CMK (cell line): ENCODE measurements around the gene UBE2M.
"Not testable (repeated sequence)": the region's sequence is repeated elsewhere in the genome, so short reads cannot be mapped to it uniquely, and the experiment has no call there.

Experiments
- DNase-seq: peaks from one replicate; pipeline ENCODE4 v3.0.0-alpha.2; 2010; ENCODE audit warnings: low read depth

UBE2M gene

DNA sequence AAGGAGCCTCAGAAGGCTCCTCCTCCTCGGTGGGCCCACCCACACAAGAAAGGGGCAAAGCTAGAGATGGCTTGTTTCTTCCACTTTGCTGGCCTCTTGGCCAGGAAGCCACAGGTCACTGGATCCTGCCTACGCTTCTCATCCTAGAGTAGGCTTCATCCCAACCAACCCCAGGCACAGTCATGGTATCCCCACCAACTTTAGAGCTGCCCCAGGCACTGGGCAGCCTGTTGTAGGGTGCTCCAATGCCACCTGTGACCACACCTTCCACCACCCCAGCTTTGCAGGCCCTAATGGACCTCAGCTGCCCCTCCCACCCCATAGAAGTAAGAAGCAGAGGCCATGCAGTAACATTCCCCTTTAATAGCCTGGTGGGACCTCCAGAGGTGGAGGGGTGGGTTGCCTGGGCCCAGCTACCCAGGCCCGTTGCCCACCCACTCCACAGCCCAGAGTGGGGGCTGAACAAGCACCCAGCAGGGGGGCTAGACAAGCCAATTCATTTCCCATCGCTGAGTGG lies 3.0 kb downstream of the UBE2M start:
- no peak for DNase-seq

DNA sequence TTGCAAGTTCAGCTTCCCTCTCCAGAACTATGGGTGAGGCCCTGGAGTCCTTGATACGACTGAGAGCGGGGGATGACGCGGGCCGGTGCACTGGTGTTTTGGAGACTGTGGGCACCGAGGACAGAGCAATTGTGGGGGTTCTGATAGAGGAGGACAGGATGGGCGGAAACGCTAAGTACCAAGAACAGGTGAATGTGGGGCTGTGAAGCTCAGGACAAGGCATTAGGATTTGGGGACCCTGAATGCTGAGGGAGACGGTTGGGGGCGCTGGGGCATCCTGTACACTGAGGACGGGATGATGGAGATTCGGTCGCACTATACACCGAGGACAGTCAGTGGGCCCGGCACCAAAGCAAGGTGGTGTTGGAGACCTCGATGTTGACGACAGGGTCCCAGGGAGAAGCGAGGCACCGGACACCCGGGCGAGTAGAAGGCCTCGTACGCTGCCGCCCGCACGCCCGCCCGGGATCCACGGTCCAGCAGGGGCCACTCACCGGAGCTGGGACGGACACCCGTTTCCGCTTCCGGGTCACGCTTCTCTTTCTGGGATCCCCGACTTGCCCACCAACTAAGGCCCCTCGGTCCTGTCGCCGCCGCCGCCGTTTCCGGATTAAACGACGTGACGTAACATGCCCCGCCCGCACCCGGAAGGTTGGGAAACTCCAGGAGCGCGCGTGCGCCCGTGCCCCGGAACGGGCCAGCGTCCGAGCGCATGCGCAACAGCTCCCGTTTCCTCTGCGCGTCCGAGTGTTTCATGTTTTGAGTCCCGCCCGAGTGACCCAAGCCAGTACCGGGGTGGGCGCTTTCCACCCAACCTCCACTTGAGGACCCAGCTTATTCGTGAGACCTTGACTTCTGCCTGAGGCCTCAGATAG lies 3.7 kb downstream of the UBE2M start, which contains the start of gene CHMP2A:
TSS of gene CHMP2A (minus strand) at position 612 of the 875 bp plus-strand sequence. CDS start 893 bp downstream, outside the sequence.
- DNase-seq, result peak; percentile 95

DNA sequence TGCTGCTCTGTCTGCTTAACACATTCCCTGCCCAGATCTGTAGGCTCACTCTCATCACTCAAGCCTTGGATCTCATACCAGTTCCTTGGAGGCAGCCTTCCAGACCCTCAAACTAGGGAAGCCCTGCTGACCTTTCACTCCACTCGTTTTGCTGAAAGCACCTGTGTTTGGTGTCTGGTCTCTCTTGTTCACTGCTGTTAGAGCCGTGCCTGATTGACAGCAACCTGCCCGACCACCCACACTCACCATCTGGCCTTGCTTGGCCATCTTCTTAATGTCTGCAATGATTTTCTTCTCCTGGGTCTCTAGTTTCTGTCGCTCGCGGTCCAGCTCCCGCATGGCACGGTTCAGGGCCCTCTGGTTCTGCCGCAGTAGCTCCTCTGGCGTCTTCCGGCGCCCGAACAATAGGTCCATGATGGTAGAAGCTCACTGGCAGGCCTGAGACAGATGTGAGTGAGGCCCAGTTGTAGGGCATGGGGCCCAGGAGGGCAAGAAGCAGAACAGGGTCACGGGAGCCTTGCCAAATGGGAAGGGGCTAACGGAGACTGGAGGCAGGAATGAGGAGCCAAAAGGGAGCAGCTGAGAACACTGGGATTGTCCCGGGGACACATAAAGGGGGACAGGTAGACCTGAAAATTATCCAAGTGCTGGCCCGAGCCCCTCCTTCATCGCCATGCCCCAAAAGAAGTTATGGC lies 4.5 kb downstream of the UBE2M start:
- DNase-seq, result no peak

DNA sequence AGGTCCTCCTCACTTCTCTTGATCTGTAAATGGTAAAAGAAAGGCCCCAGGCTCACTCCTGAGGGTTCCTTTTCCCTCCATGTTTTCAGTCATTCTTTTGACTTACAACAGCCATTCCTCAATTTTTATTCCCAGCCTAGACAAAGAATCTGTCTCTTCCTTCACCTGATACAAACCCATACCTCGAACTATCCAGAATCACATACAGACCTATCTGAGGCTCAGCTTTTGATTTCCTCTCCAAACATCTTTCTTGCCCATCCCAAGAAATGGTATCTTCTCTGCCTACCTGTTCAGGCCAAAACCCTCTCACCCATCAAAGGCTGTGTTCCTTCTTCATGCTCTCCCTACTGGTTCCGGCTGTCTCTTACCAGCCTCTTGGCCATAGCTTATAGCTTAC lies 5.8 kb downstream of the UBE2M start:
- DNase-seq, result no peak

DNA sequence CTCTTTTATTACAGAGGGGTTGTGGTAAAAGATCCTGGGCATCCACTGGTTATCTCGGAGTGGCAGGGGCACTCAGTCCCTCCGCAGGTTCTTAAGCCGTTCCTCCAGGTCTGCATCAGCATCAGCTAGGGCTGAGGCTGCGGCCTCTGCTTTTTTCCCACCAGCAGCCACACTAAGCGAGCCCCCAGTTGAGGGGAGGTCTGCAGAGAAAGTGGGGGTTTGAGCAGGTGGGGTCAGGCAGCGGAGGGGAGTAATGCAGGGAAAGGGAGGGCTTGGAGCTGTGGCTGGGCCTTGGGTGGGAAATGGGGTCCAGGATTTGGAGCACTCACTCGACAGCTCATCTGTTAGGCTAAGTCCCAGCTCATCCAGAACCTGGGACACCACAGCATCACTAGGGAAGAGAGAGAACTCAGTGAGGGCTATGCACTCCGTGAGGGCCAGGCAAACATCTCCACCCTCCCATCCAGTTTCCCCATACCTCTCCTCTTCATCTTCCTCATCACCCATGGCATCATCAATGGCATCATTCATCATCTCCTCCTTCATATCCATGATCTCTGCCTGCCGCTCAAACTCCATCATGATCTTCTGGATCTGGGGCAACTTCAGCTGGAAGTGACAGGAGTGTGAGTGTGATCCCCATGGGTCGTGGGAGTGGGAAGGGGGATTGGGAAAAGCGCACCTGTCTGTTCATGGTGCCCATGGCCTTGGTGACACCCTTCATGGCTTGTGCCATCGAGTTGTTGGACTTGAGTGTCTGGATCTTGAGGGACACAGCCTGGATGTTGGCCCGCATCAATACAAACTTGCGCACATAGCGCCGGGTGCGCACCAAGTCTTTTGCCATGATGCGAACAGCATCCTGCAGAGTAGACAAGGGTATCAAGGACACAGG lies 6.6 kb downstream of the UBE2M start:
- no peak for DNase-seq

DNA sequence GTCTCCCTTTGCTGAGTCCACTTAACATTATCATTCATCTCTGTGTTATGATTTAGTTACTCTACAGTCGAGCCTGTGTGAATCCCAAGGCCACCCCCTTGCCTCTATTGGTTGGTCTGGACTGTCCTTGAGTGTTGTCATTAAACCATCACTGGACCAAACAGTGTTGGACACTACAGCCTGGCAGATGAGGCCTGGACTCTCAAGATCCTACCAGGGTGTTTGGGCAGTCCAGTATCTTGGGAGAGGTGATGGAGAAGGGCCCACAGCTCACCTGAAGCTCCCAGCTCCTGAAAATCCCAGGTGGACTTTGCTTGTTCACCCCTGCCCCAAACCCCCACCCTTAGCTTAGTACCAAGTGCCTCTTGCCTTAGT lies 7.3 kb downstream of the UBE2M start:
- no peak for DNase-seq

DNA sequence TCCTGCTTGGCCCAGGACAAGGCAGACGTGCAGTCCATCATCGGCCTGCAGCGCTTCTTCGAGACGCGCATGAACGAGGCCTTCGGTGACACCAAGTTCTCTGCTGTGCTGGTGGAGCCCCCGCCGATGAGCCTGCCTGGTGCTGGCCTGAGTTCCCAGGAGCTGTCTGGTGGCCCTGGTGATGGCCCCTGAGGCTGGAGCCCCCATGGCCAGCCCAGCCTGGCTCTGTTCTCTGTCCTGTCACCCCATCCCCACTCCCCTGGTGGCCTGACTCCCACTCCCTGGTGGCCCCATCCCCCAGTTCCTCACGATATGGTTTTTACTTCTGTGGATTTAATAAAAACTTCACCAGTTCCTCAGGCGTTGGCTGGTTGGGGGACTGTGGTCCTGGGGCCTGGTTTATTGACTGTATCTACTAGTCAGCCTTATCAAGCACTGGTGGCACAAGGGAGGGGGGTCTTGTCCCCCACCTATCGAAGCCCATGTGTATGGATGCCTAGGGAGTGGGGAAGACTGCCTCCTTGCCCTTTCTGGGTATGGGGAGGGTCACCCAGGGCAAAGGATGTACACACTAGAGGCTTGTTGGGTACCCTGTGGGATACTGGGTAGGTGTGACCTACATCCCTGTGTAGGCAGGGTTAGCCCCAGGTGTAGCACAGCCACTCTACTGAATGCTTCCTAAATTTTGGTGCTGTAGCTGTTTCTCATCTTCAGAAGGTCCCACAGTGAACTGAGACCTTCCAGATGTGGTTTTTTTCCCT lies 7.9 kb downstream of the UBE2M start:
- no peak for DNase-seq

DNA sequence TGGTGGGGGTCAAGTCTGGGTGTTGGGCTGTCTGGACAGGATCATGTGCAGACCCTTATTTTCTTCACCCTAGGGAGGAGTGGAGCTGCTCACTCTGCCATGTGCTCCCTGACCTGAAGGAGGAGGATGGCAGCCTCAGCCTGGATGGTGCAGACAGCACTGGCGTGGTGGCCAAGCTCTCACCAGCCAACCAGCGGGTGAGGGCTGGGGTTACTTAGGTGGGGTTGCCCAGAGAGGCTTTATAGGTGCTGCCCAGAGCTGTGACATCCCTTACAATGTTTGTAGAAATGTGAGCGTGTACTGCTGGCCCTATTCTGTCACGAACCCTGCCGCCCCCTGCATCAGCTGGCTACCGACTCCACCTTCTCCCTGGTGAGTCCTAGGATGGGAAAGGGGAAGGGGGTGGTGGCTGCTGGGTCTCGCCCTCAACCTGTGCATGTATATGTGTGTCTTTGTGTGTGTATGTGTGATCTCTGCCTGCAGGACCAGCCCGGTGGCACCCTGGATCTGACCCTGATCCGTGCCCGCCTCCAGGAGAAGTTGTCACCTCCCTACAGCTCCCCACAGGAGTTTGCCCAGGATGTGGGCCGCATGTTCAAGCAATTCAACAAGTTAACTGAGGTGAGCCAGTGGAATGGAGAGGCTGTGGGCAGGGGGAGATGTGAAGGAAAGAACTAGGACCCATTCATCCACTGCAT lies 8.6 kb downstream of the UBE2M start:
- DNase-seq, result no peak

DNA sequence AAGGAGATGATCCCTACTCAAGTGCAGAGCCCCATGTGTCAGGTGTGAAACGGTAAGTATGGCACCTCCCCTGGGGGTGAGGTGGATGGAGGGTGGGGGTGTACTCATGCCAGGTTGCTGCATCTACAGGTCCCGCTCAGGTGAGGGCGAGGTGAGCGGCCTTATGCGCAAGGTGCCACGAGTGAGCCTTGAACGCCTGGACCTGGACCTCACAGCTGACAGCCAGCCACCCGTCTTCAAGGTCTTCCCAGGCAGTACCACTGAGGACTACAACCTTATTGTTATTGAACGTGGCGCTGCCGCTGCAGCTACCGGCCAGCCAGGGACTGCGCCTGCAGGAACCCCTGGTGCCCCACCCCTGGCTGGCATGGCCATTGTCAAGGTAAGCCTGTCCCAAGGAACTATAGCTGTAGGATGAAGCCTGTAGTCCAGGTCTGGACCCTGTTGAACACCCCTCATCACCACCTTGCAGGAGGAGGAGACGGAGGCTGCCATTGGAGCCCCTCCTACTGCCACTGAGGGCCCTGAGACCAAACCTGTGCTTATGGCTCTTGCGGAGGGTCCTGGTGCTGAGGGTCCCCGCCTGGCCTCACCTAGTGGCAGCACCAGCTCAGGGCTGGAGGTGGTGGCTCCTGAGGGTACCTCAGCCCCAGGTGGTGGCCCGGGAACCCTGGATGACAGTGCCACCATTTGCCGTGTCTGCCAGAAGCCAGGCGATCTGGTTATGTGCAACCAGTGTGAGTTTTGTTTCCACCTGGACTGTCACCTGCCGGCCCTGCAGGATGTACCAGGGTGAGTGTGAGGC lies 9.3 kb downstream of the UBE2M start:
- no peak for DNase-seq

DNA sequence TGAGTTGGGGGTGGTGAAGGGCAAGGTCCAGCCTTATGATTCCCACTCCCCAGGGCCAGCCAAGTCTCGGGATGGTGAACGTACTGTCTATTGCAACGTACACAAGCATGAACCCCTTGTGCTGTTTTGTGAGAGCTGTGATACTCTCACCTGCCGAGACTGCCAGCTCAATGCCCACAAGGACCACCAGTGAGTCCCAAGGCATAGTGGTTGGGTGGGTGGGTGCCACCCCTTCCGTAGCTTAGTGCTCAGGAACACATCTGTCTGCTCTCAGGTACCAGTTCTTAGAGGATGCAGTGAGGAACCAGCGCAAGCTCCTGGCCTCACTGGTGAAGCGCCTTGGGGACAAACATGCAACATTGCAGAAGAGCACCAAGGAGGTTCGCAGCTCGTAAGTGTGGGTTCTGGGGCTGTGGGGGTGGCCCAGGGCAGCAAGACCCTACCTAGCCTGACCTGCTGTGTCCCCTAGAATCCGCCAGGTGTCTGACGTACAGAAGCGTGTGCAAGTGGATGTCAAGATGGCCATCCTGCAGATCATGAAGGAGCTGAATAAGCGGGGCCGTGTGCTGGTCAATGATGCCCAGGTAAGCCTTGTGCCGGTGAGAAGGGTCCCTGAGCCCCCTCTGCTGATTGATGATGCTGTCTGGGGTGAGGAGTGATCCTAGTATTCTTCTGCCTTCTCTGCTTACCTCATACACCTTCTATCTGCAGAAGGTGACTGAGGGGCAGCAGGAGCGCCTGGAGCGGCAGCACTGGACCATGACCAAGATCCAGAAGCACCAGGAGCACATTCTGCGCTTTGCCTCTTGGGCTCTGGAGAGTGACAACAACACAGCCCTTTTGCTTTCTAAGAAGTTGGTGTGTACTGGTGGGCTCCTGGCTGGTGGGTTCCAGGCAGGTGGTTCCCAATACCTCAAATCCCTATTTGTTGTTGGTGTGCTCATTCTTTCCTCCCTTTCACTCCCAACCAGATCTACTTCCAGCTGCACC lies 10.8 kb downstream of the UBE2M start:
- DNase-seq, result no peak

DNA sequence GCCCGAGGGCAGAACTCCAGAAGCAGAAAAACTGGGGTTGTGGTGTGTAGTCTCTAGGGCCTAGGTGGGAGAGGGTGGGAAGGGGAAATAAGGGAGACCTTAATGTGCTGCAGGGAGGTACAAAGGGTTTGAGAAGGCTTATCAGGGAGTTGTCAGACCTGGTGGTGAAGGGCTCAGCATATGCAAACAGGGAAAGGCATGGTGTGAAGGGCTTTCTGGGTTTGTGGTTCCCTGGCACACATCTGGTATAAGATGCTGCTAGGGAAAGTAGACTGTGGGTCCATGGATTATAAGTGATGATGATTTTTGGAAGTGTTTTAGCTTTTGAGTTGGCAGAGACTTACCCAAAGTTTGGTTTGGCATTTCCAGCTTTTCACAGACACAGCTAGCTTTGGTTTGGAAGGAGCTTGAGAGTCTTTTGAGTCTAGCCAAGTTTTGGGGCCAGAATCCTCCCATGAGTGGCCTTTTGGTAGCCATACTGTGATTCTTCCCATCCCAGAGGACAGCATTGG lies 12.3 kb downstream of the UBE2M start:
- no peak for DNase-seq

DNA sequence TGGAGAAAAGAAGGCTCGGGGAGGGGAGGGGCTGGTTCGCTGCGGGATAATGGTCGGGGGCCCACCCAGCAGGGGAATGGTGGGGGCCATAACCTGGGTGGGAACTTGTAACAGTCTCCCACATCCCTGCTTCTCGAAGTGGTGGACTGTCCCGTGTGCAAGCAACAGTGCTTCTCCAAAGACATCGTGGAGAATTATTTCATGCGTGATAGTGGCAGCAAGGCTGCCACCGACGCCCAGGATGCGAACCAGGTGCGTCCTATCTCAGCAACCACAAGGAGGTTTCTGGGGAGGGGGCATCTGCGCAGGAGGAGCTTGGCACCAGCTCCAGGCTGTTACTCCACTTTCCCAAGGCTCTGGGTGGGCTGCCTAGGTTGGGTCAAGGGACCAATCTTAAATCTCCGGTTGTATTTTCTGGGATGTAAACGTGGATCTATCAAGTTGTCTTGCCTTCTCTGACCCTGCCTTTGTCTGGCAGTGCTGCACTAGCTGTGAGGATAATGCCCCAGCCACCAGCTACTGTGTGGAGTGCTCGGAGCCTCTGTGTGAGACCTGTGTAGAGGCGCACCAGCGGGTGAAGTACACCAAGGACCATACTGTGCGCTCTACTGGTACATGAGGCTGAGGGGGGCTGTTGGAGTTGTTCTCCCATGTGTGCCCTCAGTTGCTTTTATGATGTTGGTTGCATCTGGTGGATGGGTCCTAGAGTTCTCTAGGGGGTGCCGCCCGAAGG lies 13.0 kb downstream of the UBE2M start:
- no peak for DNase-seq

DNA sequence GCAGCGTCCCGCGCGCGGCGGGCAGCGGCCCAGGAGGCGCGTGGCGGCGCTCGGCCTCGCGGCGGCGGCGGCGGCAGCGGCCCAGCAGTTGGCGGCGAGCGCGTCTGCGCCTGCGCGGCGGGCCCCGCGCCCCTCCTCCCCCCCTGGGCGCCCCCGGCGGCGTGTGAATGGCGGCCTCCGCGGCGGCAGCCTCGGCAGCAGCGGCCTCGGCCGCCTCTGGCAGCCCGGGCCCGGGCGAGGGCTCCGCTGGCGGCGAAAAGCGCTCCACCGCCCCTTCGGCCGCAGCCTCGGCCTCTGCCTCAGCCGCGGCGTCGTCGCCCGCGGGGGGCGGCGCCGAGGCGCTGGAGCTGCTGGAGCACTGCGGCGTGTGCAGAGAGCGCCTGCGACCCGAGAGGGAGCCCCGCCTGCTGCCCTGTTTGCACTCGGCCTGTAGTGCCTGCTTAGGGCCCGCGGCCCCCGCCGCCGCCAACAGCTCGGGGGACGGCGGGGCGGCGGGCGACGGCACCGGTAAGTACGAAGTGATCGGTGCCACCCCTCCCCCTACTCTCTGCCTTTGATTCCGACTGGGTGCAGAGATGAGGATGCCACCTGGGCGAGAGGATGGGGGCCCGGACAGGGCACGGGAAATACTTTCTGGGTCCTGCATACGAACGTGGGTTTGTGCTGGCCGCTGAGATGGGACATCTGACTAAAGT lies 13.7 kb downstream of the UBE2M start:
- DNase-seq, result no peak

DNA sequence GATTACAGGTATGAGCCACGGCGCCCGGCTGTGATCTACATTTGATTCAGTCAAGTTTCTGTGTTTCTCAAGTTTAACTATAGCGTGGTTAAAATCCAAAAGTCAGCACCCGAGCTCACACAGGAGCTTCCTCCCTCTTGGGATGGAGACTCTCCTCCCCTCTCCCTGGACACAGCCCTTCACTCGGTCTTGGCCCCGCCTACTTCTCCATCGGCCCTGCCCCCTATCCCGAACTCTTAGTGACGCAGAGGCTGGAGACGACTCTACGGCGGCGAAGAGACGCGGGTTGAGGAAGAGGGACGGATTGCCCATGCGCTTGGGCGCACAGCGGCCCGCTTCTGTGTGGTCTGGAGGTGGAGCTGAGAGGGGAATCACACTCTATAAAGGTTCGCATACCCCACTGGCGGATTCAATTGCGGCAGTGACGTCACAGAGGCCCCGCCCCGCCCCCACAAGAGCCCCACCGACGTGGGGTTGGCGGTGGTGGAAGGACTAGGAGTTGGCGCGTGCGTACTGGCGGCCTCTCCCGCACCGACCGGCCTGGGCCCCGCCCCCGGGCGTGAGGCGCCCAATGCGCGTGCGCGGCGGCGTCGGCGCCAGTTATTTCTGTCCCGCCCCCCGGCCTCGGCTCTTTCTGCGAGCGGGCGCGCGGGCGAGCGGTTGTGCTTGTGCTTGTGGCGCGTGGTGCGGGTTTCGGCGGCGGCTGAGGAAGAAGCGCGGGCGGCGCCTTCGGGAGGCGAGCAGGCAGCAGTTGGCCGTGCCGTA lies 14.4 kb downstream of the UBE2M start, which contains the start of gene TRIM28:
TSS of gene TRIM28 (plus strand) at position 239 of the 765 bp plus-strand sequence. CDS start 694 bp downstream, outside the sequence.
- peak; percentile 99 for DNase-seq

DNA sequence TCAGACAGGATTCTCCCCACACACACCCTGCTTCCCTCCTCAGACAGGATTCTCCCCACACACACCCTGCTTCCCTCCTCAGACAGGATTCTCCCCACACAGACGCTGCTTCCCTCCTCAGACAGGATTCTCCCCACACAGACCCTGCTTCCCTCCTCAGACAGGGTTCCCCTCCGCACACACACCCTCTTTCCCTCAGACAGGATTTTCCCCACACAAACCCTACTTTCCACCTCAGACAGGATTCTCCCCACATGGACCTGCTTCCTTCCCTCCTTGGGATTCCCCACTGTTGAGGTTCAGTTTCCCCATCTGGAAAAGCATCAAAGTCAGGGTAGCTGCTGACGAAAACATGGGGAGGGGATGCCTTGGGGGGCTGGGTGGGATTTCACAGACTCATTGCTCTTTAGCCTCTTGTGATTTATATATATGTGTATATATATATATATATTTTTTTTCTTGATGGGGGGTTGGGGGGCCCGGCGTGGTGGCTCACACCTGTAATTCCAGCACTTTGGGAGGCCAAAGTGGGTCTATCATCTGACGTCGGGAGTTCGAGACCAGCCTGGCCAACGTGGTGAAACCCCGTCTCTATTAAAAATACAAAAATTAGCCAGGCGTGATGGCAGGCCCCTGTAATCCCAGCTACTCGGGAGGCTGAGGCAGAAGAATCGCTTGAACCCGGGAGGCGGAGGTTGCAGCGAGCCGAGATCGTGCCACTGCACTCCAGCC lies 15.6 kb downstream of the UBE2M start:
- not testable (repeated sequence) for DNase-seq
